Hematopoietic multipotent progenitor cell (in vitro differentiated cells): Measurements from ENCODE around the gene NEURL1B. TPM values are rescaled to one million over a fixed set of nuclear protein-coding genes. Genes with fewer than 3 reads are reported as not detected.
A peak's percentile ranks its signal among the peaks of the same experiment; 100 is the strongest.
"Not testable (repeated sequence)": the region's sequence is repeated elsewhere in the genome, so short reads cannot be mapped to it uniquely, and the experiment has no call there.

Experiments
- DNase-seq, 3 donors: peaks; one replicate each; pipeline ENCODE4 v3.0.0-alpha.2; 2011 to 2015; ENCODE audit warnings: low read depth in 2 of 3, low spot score in 2 of 3
- total RNA-seq: library from RNA; depleted of rRNA; stranded (reverse); fragments of >200 nt; gene quantifications from one replicate; pipeline ENCODE4 v1.2.3, GENCODE V29; 2012

Gene NEURL1B
- total RNA-seq, result 18.3 TPM

GRCh38 chr5:172640822-172641358, at the start of gene NEURL1B:
Gene NEURL1B (plus strand): TSS chr5:172641263. CDS start chr5:172641407, 144 bp downstream.
- DNase-seq, result peak in 2 of 3 donors; percentile 75 to 81

- DNase-seq, result no peak
These were observed 49.4 kb upstream of the NEURL1B start for GRCh38 chr5:172591636-172592035.

GRCh38 chr5:172592881-172593280, 48.2 kb upstream of the NEURL1B start:
- no peak for DNase-seq

- no peak for DNase-seq
These were observed 47.8 kb upstream of the NEURL1B start for GRCh38 chr5:172593306-172593705.

- DNase-seq, result no peak
These were observed 47.3 kb upstream of the NEURL1B start for GRCh38 chr5:172593721-172594235.

GRCh38 chr5:172594431-172594830, 46.6 kb upstream of the NEURL1B start:
- no peak for DNase-seq

GRCh38 chr5:172594867-172595466, 46.1 kb upstream of the NEURL1B start:
- DNase-seq, result no peak

GRCh38 chr5:172595596-172596455, 45.2 kb upstream of the NEURL1B start:
- DNase-seq, result no peak

- DNase-seq, result no peak
These were observed 44.3 kb upstream of the NEURL1B start for GRCh38 chr5:172596638-172597231.

GRCh38 chr5:172597755-172598155, 43.3 kb upstream of the NEURL1B start:
- DNase-seq, result no peak

- no peak for DNase-seq
These were observed 42.5 kb upstream of the NEURL1B start for GRCh38 chr5:172598251-172599203.

GRCh38 chr5:172599204-172599567, 41.9 kb upstream of the NEURL1B start:
- DNase-seq, result no peak

- DNase-seq, result no peak
These were observed 40.5 kb upstream of the NEURL1B start for GRCh38 chr5:172600571-172600970.

- DNase-seq, result not testable (repeated sequence)
These were observed 39.5 kb upstream of the NEURL1B start for GRCh38 chr5:172601576-172601975.

GRCh38 chr5:172602783-172603231, 38.3 kb upstream of the NEURL1B start:
- no peak for DNase-seq

- DNase-seq, result no peak
These were observed 37.7 kb upstream of the NEURL1B start for GRCh38 chr5:172603251-172603806.

- no peak for DNase-seq
These were observed 35.6 kb upstream of the NEURL1B start for GRCh38 chr5:172605466-172605865.

- DNase-seq, result no peak
These were observed 34.8 kb upstream of the NEURL1B start for GRCh38 chr5:172606156-172606785.

- no peak for DNase-seq
These were observed 33.8 kb upstream of the NEURL1B start for GRCh38 chr5:172607213-172607793.
